ENCODE data around the gene CNTN5.

Gene CNTN5

GRCh38 chr11:99592266-99592665, 571.5 kb downstream of the CNTN5 start:
- no peak for DNase-seq (ENCODE audit: low read depth in 2 of 3, low spot score in 1 of 3)

- no peak for DNase-seq (ENCODE audit: low read depth in 2 of 3, low spot score in 1 of 3)
Measured at GRCh38 chr11:99593197-99593596, 572.4 kb downstream of the CNTN5 start.

GRCh38 chr11:99601179-99601578, 580.4 kb downstream of the CNTN5 start:
- no peak for DNase-seq (ENCODE audit: low read depth in 2 of 3, low spot score in 1 of 3)

- DNase-seq (ENCODE audit: low read depth in 2 of 3, low spot score in 1 of 3), result no peak
Measured at GRCh38 chr11:99614352-99614751, 593.6 kb downstream of the CNTN5 start.

- no peak for DNase-seq (ENCODE audit: low read depth in 2 of 3, low spot score in 1 of 3)
Measured at GRCh38 chr11:99630629-99631028, 609.9 kb downstream of the CNTN5 start.

GRCh38 chr11:99631618-99632017, 610.9 kb downstream of the CNTN5 start:
- no peak for DNase-seq (ENCODE audit: low read depth in 2 of 3, low spot score in 1 of 3)

- DNase-seq (ENCODE audit: low read depth in 2 of 3, low spot score in 1 of 3), result no peak
Measured at GRCh38 chr11:99632969-99633368, 612.2 kb downstream of the CNTN5 start.

GRCh38 chr11:99634581-99634980, 613.8 kb downstream of the CNTN5 start:
- no peak for DNase-seq (ENCODE audit: low read depth in 2 of 3, low spot score in 1 of 3)

- no peak for DNase-seq (ENCODE audit: low read depth in 2 of 3, low spot score in 1 of 3)
Measured at GRCh38 chr11:99638073-99638553, 617.4 kb downstream of the CNTN5 start.

- DNase-seq (ENCODE audit: low read depth in 2 of 3, low spot score in 1 of 3), result no peak
Measured at GRCh38 chr11:99640671-99641070, 619.9 kb downstream of the CNTN5 start.

- DNase-seq (ENCODE audit: low read depth in 2 of 3, low spot score in 1 of 3), result no peak
Measured at GRCh38 chr11:99645934-99646333, 625.2 kb downstream of the CNTN5 start.

GRCh38 chr11:99670067-99670676, 649.4 kb downstream of the CNTN5 start:
- no peak for DNase-seq (ENCODE audit: low read depth in 2 of 3, low spot score in 1 of 3)

- no peak for DNase-seq (ENCODE audit: low read depth in 2 of 3, low spot score in 1 of 3)
Measured at GRCh38 chr11:99671808-99672409, 651.2 kb downstream of the CNTN5 start.

- no peak for DNase-seq (ENCODE audit: low read depth in 2 of 3, low spot score in 1 of 3)
Measured at GRCh38 chr11:99676292-99676691, 655.5 kb downstream of the CNTN5 start.

GRCh38 chr11:99682171-99682570, 661.4 kb downstream of the CNTN5 start:
- DNase-seq (ENCODE audit: low read depth in 2 of 3, low spot score in 1 of 3), result no peak

- no peak for DNase-seq (ENCODE audit: low read depth in 2 of 3, low spot score in 1 of 3)
Measured at GRCh38 chr11:99682646-99683045, 661.9 kb downstream of the CNTN5 start.

GRCh38 chr11:99683933-99684332, 663.2 kb downstream of the CNTN5 start:
- no peak for DNase-seq (ENCODE audit: low read depth in 2 of 3, low spot score in 1 of 3)

- DNase-seq (ENCODE audit: low read depth in 2 of 3, low spot score in 1 of 3), result no peak
Measured at GRCh38 chr11:99686838-99687237, 666.1 kb downstream of the CNTN5 start.

- no peak for DNase-seq (ENCODE audit: low read depth in 2 of 3, low spot score in 1 of 3)
Measured at GRCh38 chr11:99687320-99687719, 666.6 kb downstream of the CNTN5 start.

- no peak for DNase-seq (ENCODE audit: low read depth in 2 of 3, low spot score in 1 of 3)
Measured at GRCh38 chr11:99693941-99694492, 673.3 kb downstream of the CNTN5 start.

- no peak for DNase-seq (ENCODE audit: low read depth in 2 of 3, low spot score in 1 of 3)
Measured at GRCh38 chr11:99695106-99695505, 674.4 kb downstream of the CNTN5 start.

GRCh38 chr11:99706848-99707247, 686.1 kb downstream of the CNTN5 start:
- no peak for DNase-seq (ENCODE audit: low read depth in 2 of 3, low spot score in 1 of 3)

Measured in stimulated activated CD4-positive, alpha-beta T cell treated with anti-CD3 and anti-CD28 coated beads, Interleukin-12 subunit alpha, Interleukin-12 subunit beta, amount 100 ng/mL, for 48 hours (primary cell).